ENCODE results near the gene CLIC4.

DNA sequence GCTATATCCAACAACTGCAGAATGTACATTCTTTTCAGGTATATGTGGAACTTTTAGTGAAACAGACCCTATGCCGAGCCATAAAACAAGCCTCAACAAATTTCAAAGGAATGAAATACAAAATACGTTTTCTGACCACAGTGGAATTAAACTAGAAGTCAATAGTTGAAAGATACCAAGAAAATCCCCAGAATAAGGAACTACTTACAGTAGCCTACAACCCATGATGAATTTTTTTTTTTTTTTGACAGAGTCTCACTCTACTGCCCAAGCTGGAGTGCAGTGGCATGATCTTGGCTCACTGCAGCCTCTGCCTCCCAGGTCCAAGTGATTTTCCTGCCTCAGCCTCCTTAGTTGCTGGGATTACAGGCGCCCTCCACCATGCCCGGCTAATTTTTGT, 101.4 kb downstream of the CLIC4 start:
- no peak for TF ChIP-seq ESRRA (CRISPR knock-in tag; IDR thresholded peaks at IDR 0.05; ENCODE audit: borderline replicate concordance)
- TF ChIP-seq, protein P1, sequence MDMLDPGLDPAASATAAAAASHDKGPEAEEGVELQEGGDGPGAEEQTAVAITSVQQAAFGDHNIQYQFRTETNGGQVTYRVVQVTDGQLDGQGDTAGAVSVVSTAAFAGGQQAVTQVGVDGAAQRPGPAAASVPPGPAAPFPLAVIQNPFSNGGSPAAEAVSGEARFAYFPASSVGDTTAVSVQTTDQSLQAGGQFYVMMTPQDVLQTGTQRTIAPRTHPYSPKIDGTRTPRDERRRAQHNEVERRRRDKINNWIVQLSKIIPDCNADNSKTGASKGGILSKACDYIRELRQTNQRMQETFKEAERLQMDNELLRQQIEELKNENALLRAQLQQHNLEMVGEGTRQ (CRISPR knock-in tag; IDR thresholded peaks at IDR 0.05), result no peak
- TF ChIP-seq ZNF121 (CRISPR knock-in tag; IDR thresholded peaks at IDR 0.05), result no peak
- TF ChIP-seq, protein P2, sequence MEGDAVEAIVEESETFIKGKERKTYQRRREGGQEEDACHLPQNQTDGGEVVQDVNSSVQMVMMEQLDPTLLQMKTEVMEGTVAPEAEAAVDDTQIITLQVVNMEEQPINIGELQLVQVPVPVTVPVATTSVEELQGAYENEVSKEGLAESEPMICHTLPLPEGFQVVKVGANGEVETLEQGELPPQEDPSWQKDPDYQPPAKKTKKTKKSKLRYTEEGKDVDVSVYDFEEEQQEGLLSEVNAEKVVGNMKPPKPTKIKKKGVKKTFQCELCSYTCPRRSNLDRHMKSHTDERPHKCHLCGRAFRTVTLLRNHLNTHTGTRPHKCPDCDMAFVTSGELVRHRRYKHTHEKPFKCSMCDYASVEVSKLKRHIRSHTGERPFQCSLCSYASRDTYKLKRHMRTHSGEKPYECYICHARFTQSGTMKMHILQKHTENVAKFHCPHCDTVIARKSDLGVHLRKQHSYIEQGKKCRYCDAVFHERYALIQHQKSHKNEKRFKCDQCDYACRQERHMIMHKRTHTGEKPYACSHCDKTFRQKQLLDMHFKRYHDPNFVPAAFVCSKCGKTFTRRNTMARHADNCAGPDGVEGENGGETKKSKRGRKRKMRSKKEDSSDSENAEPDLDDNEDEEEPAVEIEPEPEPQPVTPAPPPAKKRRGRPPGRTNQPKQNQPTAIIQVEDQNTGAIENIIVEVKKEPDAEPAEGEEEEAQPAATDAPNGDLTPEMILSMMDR (IDR thresholded peaks at IDR 0.05), result no peak
- TF ChIP-seq, protein P3, sequence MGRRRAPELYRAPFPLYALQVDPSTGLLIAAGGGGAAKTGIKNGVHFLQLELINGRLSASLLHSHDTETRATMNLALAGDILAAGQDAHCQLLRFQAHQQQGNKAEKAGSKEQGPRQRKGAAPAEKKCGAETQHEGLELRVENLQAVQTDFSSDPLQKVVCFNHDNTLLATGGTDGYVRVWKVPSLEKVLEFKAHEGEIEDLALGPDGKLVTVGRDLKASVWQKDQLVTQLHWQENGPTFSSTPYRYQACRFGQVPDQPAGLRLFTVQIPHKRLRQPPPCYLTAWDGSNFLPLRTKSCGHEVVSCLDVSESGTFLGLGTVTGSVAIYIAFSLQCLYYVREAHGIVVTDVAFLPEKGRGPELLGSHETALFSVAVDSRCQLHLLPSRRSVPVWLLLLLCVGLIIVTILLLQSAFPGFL (CRISPR knock-in tag; IDR thresholded peaks at IDR 0.05; ENCODE audit: borderline replicate concordance), result no peak
- no peak for TF ChIP-seq PRDM15 (CRISPR knock-in tag; IDR thresholded peaks at IDR 0.05)
- TF ChIP-seq, protein P4, sequence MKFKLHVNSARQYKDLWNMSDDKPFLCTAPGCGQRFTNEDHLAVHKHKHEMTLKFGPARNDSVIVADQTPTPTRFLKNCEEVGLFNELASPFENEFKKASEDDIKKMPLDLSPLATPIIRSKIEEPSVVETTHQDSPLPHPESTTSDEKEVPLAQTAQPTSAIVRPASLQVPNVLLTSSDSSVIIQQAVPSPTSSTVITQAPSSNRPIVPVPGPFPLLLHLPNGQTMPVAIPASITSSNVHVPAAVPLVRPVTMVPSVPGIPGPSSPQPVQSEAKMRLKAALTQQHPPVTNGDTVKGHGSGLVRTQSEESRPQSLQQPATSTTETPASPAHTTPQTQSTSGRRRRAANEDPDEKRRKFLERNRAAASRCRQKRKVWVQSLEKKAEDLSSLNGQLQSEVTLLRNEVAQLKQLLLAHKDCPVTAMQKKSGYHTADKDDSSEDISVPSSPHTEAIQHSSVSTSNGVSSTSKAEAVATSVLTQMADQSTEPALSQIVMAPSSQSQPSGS (CRISPR knock-in tag; IDR thresholded peaks at IDR 0.05; ENCODE audit: borderline replicate concordance, low read depth), result no peak
- TF ChIP-seq MAX (CRISPR knock-in tag; IDR thresholded peaks at IDR 0.05), result no peak
- TF ChIP-seq TEAD4 (CRISPR knock-in tag; IDR thresholded peaks at IDR 0.05), result no peak
- TF ChIP-seq JUN (CRISPR knock-in tag; IDR thresholded peaks at IDR 0.05), result no peak
- TF ChIP-seq IRF2 (CRISPR knock-in tag; IDR thresholded peaks at IDR 0.05; ENCODE audit: borderline replicate concordance, low read depth), result no peak
- no peak for TF ChIP-seq NR2C2 (CRISPR knock-in tag; IDR thresholded peaks at IDR 0.05)
- no peak for TF ChIP-seq ZNF425 (CRISPR knock-in tag; conservative IDR thresholded peaks at IDR 0.05)
- TF ChIP-seq HMGA2 (CRISPR knock-in tag; IDR thresholded peaks at IDR 0.05), result no peak
